ENCODE measurements around the gene GOLPH3. TPM values are rescaled to one million over a fixed set of nuclear protein-coding genes. Genes with fewer than 3 reads are reported as not detected.

The GOLPH3 gene

GRCh38 chr5:32076699-32077695, 97.1 kb downstream of the GOLPH3 start:
- no peaks in the 10 kb centered on the region for H3K4me1 ChIP-seq (ENCODE audit: control insufficient read depth, insufficient read depth, low read length)
- H3K9me3 ChIP-seq (replicated peaks; ENCODE audit: low read length), result no peaks in the 10 kb centered on the region
- no peak overlapping the region for H3K4me3 ChIP-seq (ENCODE audit: low read length)
- H3K4me2 ChIP-seq (ENCODE audit: low read length), result no peak overlapping the region
- no peaks in the 10 kb centered on the region for H3K36me3 ChIP-seq (ENCODE audit: insufficient read depth, low read length)
- no peak overlapping the region for H3K9ac ChIP-seq (ENCODE audit: low read depth, low read length)
- peaks cover 4% of the 10 kb centered on the region for H3K27me3 ChIP-seq (ENCODE audit: control insufficient read depth, insufficient read depth, low read length)

Small RNA genes within 50 kb of the gene (small RNA-seq; reads per million reads assigned to genes)
- gene RF00019, result not detected

Data from skeletal muscle satellite cell (primary cell).